NCI-H345 (cell line): ENCODE data around the gene ACOT7.

Experiments used
- DNase-seq: peaks from one replicate; lab custom pipeline; 2025; lab: John Stamatoyannopoulos, UW

ACOT7 gene

DNA sequence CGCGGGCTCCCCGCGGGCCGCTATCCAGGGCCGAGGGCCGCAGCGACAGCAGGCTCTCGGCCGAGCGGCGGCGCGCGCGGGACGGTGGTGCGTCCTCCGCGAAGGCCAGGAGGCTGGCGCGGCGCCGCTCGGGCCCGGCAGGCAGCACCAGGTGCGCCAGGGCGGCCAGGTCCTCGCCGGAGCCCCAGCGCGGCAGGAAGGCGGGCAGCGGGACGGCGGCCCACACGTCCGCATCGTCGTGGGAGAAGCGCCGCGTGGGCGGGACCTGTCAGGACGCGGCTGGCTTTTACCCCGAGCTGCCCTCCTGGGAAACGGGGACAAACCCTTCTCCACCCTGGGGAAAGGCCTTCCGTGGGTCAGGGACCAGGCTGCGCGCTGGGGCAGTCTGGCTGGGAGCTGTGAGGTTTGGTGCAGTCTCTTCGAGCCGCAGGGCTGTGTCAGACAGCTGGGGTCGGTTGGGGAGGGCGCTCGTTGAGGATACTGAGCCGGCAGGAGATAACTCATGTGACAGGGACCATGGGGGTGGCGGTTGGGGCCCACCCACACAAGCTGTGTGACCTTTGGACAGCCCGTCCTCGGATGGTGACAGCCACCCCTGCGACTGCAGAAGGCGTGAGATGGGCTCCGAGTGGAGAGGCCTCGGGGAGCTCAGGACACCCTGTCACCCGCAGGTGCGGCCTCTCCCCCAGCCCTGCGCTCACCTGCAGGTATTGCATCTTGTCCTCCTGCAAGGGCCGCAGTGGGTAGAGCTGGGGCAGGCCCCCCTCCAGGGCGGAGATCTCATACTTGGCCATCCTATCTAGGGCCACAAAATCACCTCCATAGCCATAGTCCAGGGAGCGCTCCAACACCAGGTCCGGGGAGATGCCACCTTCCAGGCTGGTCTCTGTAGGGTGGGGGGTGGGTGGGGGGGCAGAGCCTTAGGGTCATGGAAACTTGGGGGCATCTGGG lies 143.6 kb downstream of the ACOT7 start:
- no peak for DNase-seq

DNA sequence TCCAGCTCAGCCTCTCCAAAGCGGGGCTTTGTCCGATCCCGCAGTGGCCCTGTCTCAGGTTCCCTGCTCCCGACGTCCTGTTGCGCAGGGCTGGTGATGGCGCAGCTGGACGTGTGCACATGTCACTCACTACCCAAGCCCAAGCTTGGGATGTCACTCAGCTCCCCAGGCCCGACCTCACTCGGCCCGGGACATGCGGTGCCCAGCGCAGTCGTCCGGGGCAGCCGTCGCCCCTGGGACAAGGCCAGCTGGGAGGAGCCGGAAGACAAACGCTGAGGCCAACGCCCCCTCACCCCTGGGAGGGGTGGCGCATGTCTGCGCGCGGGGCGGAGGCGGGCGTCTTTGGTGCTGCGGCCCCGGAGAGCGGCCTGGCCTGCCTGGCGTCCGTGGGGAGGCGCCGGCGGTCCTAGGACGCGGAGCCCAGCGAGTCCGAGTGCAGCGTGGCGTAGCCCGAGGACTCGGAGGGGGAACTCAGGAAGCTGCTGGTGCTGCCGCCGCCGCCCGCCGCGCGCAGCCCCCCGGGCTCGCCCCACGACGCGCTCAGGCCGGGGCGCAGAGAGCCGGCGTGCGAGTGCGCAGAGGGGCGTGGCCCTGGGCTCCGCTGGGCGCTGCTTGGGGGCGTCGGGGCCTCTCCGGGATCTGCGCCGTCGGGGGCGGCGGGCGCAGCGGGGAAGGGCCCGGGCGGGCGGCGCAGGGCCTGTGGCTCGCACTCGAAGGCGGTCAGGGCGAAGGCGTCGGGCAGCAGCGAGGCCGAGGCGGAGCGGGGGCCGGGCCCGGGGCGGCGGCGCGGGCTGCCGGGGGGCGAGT lies 144.4 kb downstream of the ACOT7 start:
- no peak for DNase-seq

DNA sequence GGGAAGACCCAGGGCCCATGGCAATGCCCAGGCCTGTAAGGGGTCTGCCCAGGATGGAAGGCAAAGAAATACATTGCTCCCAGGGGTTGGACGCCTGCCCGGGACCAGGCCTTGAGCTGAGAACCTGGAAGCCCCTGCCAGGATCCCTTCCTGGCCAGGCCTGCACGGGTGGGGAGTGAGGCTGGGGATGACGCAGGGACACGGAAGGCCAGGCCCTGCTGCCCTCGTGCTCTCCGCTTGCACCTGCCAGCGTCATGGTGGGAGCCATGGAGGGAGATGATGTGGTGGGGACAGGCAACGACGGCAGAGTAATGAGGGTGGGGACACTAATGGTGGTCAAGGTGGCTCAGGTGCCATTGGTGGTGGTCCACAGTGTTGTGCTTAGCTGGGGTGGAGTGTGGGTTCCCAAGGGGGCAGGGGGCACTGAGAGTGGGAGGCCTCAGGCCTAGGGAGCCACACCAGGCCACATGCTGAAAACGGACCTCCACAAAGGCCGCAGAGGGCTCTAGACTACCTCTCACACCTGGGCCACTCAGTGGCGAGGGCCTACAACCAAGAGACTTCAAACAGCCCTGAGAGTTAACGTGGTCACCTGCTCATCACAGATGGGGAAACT lies 145.3 kb downstream of the ACOT7 start:
- no peak for DNase-seq

DNA sequence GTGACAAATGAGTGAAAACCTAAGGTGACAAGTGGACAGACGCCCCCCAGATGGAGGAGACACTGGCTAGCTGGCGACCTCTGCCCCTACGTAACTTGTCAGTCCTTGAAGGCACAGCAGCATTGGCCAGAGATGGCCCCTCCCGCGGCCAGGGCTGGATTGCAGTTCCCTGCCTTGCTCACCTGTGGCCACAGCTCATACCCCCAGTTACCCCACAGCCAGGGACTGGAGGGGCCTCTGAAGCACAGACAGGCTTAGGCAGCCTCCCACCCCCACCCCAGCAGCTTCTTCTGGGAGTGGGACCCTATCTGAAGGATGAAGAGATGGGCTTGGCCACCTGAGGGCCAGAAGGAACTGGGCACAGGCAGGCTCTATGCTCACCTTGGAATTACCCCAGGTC lies 145.9 kb downstream of the ACOT7 start:
- DNase-seq: no peak

DNA sequence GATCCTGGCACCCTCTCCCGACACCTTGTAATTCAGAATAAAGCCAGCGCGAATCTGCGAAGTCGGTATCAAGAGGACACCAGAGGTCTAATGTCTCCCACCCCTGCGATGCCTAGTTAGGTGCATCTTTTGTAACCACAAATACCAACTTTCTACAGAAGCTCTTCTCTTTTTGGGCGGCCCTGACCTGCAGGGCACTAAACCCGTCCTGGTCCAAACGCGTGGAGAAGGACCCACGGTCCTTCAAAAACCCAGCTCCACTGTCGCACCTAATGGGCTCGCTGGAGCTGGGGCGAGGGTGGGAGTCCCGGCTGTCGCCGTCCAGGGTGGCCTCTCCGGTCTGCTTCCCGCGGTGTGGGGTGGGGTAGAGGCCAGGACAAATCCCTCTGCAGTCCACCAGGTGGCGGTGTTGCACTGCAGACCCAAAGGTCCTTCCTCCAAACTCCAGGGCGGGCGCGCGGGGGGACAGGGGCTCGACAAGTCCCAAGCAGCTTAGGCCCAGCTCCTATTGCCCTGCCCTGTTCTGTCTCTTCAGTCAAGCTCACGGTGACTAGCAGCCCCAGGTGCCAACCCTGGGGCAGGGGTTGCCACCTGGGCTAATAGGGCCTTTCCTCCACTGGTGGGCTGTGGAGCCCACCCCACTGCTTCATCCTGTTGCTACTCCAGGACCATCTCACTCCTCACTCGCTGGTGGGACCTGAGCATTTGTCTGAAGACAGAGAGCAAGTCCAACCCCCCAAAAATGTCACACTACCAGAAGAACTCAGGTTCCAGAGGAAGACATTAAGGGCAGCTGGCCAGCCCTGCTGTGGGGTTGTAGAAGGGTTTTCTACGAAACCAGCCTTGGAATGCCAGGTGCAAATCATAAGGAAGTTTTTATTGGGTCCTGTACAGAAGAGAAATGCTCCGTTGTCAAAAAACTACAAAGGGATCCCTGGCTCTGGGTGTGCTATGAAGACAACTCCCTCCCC lies 146.8 kb downstream of the ACOT7 start:
- DNase-seq: peak; percentile 84

- DNase-seq: peak; percentile 93
Measured at GRCh38 chr1:6245869-6246496, 147.6 kb downstream of the ACOT7 start.

GRCh38 chr1:6245086-6245868 lies 148.3 kb downstream of the ACOT7 start:
- peak; percentile 87 for DNase-seq

DNA sequence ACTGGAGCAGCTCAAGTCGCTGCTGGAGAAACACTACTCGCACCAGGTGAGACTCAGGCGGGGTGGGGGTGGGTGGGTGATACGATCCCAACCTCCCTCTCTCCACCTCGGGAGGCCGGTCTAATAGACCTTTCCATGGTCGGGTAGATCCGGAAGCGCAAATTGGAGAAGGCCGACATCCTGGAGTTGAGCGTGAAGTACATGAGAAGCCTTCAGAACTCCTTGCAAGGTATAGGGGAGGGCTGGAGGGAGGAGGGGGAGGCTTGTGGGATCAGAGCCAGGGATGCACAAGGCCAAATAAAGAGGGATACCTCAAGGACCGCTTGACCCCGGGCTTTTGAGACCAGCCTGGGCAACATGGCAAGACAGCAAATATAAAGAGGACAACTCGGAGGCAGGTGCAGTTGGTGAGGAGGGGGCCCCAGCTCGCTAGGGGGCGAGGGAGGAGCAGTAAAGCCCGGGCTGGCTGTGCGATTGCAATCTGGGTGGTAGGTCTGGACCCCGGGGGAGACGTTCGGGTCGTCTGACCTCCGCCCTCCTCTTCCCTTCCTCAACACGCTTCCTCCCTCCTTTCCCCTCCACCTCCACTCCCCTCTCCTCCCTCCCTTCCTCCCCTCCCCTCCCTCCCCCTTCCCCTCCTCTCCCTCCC lies 149.0 kb downstream of the ACOT7 start:
- DNase-seq: no peak

DNA sequence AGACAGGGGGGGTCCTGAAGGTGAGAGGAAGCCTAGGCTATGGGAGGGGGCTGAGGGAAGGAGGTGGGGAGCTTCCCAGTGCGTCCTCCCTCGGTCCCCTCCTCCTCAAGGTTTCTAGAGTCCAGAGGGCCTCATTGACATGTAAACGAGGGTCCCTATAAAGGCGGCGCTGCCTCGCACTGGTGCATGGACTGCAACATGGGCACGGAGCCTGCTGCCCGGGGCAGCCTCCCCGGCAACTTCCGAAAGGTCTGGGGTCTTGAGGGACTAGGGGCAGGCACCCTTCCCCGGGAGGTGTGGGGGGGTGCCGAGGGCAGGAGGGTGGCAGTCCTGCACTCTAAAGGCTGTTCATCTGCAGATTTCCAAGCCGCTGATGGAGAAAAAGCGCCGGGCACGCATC lies 149.6 kb downstream of the ACOT7 start, which contains the start of gene HES3:
HES3 (plus strand) TSS at position 187 of the 400 bp plus-strand sequence; CDS start at position 374, 187 bp downstream.
- DNase-seq: no peak

DNA sequence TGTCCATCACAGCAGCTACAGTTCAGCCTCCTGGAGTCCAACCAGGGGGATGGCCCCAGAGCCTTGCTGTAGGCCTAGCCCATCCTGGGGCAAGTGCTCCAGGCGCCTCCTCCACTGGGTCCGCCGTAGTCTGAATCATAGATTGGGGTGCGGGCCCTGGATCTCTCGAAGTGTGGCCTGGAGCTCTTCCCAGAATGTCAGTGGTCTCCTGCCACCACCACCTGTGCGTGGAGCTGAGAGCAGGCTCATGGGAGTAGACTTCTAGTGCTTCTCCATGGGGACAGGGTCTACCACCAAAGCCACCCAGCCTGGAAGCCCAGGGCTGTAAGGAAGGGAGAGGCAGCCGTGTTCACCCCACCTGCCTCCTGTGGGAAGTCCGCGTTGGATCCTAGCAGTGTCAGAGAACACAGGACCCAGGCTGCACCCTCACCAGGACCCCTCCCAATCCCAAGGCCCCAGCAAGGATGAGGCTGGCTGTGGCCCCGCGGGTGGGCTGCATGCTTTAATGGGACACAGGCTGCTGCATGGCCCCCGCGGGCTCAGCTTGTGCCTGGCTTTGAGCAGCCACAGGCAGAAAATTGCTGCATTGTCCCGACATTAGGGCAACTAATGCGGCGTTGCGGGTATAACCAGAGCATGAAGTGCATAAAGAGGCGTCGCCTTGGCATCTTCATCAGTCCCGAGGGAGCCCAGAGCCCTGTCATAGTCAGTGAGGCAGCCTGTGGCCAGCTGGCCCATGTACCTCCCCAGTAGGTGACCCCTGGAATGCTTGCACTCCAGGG lies 150.3 kb downstream of the ACOT7 start:
- no peak for DNase-seq

- peak; percentile 23 for DNase-seq
Measured at GRCh38 chr1:6241887-6242740, 151.5 kb downstream of the ACOT7 start.

GRCh38 chr1:6241107-6241886 lies 152.3 kb downstream of the ACOT7 start:
- DNase-seq: no peak

GRCh38 chr1:6239950-6240768 lies 153.4 kb downstream of the ACOT7 start:
- DNase-seq: peak; percentile 64

DNA sequence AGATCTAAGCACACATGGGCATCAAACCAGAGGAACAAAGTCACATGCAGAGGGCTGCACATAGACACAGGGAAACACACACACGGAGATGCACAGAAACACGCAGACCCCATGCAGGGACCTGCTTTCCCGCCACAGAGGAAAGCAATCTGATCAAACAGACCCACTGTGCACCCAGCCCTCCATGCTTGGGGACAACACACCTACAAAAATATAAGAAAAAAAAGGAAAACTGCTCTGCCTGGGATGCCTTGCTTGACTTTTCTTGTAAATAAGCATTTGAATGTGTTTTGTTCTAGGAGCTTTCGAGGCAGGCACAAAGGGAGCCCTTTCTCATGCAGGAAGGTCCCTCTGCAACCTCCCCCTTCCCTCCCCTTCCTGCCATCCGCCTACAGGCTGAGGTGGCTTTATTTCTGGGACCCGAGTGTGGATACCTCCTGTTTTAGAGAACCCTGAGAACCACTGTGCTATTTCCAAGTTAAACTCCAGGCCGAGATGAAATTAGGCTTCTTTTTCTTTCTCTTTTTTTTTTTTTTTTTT lies 154.3 kb downstream of the ACOT7 start:
- DNase-seq: no peak

DNA sequence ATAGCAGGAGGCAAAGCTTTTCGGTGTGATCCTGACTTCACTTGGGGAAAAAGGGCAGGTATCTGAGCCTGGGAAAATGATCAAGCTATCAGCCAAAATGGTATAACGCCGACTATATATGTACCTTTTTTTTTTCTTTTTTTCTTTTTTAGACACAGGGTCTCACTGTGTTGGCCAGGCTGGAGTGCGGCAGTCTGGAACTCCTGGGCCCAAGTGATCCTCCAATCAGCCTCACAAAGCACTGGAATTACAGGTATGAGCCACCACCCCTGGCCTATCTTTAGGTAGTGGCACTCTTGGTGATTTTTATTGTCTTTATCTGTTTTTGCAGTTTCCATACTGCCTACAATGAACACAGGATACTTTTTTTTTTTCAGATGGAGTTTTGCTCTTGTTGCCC lies 156.5 kb downstream of the ACOT7 start:
- no peak for DNase-seq

GRCh38 chr1:6235296-6235677 lies 158.3 kb downstream of the ACOT7 start:
- DNase-seq: no peak
